ENCODE measurements around the gene CEP70.

Gene CEP70

DNA sequence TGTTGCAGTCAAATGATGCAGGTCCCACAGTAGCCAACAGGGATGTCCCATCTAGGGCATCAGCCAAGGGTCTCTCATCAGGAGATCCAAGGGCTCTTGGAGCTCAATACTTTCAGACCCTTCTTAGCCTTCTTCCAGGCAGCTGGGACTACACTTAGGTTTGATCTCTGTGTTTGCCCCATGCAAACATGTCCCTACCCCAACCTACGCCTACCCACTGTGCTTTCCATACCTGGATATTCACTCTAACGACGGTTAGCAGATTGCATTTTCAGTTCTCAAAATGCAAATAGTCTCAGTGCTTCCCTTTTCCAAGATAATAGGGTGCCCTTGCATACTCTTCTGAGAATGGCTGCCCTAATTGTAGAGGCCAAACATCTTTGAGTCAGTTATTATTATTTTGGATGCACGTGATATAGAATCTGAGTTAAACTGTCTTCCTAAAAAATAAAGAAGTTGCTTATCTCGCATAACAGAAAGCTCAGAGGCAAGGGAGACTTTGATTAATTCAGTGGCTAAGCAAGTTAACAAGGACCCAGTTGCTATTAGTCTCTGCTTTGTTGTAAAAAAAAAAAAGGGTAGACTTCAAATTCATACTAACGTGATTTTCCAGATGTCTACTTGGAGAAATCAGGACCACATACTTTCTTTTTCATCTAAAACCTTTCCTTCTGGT, 1.0 kb upstream of the CEP70 start:
- no peaks in the 10 kb centered on the region for H3K27me3 ChIP-seq (replicated peaks)
- in situ Hi-C loops (cut with HindIII; ENCODE audit: low pct_ligation_motif_present, low sequenced_read_pairs) = no loop called here
- no peak overlapping the region for H3K27ac ChIP-seq
- no peak for DNase-seq
- no peak overlapping the region for H3K4me3 ChIP-seq (ENCODE audit: low read depth, low read length)
- TF ChIP-seq, protein P1, sequence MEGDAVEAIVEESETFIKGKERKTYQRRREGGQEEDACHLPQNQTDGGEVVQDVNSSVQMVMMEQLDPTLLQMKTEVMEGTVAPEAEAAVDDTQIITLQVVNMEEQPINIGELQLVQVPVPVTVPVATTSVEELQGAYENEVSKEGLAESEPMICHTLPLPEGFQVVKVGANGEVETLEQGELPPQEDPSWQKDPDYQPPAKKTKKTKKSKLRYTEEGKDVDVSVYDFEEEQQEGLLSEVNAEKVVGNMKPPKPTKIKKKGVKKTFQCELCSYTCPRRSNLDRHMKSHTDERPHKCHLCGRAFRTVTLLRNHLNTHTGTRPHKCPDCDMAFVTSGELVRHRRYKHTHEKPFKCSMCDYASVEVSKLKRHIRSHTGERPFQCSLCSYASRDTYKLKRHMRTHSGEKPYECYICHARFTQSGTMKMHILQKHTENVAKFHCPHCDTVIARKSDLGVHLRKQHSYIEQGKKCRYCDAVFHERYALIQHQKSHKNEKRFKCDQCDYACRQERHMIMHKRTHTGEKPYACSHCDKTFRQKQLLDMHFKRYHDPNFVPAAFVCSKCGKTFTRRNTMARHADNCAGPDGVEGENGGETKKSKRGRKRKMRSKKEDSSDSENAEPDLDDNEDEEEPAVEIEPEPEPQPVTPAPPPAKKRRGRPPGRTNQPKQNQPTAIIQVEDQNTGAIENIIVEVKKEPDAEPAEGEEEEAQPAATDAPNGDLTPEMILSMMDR (IDR thresholded peaks at IDR 0.05; ENCODE audit: low read depth, low read length, missing control alignments) = no peak
- H3K36me3 ChIP-seq (replicated peaks) = no peaks in the 10 kb centered on the region

DNA sequence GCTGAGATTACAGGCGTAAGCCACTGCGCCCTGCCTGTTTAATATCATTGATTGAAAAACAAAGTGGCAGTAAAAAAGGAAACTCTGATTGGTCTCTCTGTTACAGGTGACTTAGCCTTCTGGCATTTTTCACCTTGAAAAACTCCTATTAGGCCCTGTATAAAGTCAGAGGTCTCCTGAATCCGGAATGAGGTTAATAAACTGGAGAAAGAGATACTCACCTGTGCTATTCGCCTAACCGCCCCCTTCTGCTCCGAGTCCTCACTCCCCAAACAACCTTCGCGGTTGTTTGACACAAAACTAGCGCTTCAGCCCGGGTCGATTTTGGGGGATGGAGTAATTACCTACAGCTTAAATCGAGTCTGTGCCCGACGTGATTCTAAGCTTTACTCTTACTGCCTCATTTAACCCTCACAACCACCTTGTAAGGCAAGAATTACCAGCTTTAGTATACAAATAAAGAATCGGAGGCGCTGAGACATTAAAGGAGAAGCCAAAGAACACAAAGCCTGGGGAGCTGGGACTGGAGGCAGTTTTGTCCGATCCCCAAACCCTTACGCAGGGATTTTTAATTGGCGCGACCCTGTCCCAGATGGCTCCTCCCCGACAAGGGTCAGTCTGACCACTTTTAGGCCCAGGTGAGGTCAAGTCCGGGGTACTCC, 441 bp downstream of the CEP70 start:
- DNase-seq = no peak

DNA sequence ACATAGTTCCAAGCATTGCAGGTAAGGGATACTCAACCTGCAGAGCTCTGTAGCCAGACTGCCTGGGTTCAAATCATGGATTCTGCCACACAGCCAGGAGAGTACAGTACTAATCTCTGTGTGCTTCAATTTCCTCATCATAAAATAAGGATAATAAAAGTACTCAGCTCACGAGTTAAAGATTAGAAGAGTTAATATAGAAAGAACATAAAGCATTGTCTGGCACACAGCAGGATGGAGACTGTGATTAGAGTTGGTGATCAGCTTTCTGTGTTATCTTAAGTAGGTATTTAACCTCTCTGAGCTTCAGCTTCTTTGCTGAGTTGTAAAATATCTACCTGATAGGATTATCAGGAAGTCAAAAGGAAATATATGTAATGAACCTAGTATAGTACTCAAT, 2.7 kb downstream of the CEP70 start:
- Histone ChIP-seq H3K27ac (no peak overlapping the region), H3K27me3 (replicated peaks) (no peaks in the 10 kb centered on the region), H3K4me3 (ENCODE audit: low read depth, low read length) (no peak overlapping the region), H3K36me3 (replicated peaks) (no peaks in the 10 kb centered on the region)
- TF ChIP-seq, protein P1 (IDR thresholded peaks at IDR 0.05; ENCODE audit: low read depth, low read length, missing control alignments) = no peak
- DNase-seq = no peak
- in situ Hi-C loops (cut with HindIII; ENCODE audit: low pct_ligation_motif_present, low sequenced_read_pairs) = no loop called here

More for the DNA sequence above, 441 bp downstream of the CEP70 start:
- in situ Hi-C loops (cut with HindIII; ENCODE audit: low pct_ligation_motif_present, low sequenced_read_pairs) = no loop called here
- H3K27ac ChIP-seq = peak overlapping the region; percentile 87
- peak overlapping the region; percentile 89 for H3K4me3 ChIP-seq (ENCODE audit: low read depth, low read length)
- H3K27me3 ChIP-seq (replicated peaks) = no peaks in the 10 kb centered on the region
- TF ChIP-seq, protein P1 (IDR thresholded peaks at IDR 0.05; ENCODE audit: low read depth, low read length, missing control alignments) = no peak
- H3K36me3 ChIP-seq (replicated peaks) = no peaks in the 10 kb centered on the region

DNA sequence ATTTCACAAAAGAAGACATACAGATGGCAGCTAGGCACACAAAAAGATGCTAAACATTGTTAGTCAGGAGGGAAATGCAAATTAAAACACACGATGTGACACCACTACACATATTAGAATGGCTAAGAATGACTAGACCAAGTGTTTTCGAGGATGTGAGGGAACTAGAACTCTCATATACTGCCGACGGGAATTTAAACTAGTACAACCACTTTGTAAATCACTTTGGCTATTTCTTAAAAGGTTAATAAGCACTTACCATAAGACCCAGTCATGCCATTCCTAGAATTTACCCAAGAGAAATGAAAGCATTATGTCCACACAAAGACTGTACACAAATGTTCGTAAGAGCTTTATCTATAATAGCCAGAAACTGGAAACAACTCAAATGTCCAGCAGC, 5.6 kb downstream of the CEP70 start:
- Histone ChIP-seq H3K4me3 (ENCODE audit: low read depth, low read length) (no peak overlapping the region), H3K27me3 (replicated peaks) (no peaks in the 10 kb centered on the region), H3K36me3 (replicated peaks) (no peaks in the 10 kb centered on the region), H3K27ac (no peak overlapping the region)
- TF ChIP-seq, protein P1 (IDR thresholded peaks at IDR 0.05; ENCODE audit: low read depth, low read length, missing control alignments) = no peak
- no peak for DNase-seq
- in situ Hi-C loops (cut with HindIII; ENCODE audit: low pct_ligation_motif_present, low sequenced_read_pairs) = no loop called here

DNA sequence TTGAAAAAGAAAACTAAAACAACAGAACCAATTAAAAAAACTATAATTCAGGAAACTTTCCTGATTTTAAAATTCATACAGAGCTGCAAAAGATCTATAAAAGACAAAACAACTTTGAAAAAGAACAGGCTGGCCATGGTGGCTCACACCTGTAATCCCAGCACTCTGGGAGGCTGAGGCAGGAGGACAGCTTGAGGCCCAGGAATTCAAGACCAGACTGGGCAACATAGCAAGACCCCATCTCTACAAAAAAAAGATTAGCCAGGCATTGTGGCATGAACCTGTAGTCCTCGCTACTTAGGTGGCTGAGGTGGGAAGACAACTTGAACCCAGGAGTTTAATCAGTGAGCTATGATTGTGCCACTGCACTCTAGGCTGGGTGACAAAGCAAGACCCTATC, 6.7 kb downstream of the CEP70 start:
- Histone ChIP-seq H3K36me3 (replicated peaks) (no peaks in the 10 kb centered on the region), H3K27ac (no peak overlapping the region), H3K4me3 (ENCODE audit: low read depth, low read length) (no peak overlapping the region), H3K27me3 (replicated peaks) (no peaks in the 10 kb centered on the region)
- DNase-seq = no peak
- in situ Hi-C loops (cut with HindIII; ENCODE audit: low pct_ligation_motif_present, low sequenced_read_pairs) = no loop called here
- TF ChIP-seq, protein P1 (IDR thresholded peaks at IDR 0.05; ENCODE audit: low read depth, low read length, missing control alignments) = no peak

Measured in brain microvascular endothelial cell (primary cell).